Erythroblast (primary cell): ENCODE results near the gene LRRC4.

ENCODE experiments used
- DNase-seq, 2 experiments: peaks; one replicate each; lab custom pipeline; 2025; lab: John Stamatoyannopoulos, UW
- GATA1 ChIP-seq: IDR thresholded peaks from 2 replicates; pipeline ENCODE4 v1.6.1; 2011; ENCODE audit warnings: low read depth, mild to moderate bottlenecking, control low read depth, low read length, moderate library complexity
- POLR2A ChIP-seq: IDR thresholded peaks from 2 replicates; pipeline ENCODE4 v1.6.1; 2011; ENCODE audit warnings: mild to moderate bottlenecking, low read length

Gene LRRC4

DNA sequence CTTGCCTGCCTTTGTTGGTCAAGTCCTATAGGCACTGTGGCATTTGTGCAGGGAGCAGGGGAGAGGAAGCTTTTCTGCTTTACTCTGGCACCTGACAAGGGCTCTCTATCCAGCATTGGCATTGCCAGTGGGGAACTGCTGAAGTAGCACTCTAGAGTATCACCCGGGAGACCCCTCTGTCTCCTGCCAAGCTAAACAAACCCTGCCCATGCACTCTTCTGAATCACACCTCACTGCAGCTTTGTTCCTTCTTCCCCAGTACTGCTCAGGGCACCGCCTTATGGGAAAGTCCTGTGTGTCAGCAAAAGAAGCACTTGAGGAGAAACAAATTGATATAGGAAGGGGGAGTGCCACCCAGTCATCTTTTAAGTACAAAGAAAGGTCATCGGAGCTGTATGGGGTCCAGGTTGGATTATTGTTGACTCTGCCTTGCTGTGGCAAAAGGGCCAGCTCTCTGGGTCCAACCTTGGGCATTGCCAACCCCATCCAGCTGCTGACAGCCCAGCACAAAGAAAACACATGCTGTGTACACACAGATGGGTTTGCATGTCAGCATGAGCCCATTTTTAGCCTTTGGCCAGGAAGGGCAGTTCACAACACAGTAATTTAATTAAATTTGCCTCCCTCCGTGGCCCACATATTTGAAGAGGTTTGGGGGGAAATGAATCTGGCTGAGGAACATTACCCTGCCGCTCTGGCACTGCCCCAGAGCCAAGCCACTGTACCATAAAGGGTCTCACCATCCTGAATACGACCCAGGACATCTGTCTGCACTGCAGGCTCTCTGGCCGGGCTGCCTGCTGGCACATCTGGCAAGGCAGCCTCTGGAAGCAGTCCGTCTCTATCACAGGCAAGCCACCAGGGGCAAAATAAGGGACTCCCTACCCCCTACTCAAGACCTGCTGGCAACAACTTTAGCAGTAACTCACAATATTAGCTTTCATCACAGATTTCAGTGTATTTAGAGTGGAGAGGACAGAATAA lies 13.1 kb downstream of the LRRC4 start:
- TF ChIP-seq POLR2A: no peak
- no peak for TF ChIP-seq GATA1
- DNase-seq: no peak

DNA sequence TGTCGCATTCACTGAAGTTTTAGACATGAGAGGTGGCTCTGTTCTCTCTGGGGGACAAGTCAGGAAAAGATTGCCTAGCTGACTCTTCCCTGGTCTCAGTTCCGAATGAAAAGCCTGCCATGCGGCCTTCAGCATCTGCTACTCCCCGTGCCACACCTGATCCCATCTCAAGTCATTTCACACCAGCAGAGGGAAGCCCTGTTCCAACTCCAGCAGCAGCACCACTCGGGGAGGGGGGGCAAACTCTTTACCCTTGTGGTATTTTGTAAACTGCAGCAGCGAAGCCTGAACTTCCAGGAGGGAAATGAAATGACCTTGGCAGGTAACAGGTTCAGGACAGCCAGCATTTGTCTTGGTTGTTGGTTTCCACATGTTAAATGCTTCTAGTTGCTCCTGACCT lies 13.8 kb downstream of the LRRC4 start:
- DNase-seq: no peak
- TF ChIP-seq GATA1 (no peak), POLR2A (no peak)

DNA sequence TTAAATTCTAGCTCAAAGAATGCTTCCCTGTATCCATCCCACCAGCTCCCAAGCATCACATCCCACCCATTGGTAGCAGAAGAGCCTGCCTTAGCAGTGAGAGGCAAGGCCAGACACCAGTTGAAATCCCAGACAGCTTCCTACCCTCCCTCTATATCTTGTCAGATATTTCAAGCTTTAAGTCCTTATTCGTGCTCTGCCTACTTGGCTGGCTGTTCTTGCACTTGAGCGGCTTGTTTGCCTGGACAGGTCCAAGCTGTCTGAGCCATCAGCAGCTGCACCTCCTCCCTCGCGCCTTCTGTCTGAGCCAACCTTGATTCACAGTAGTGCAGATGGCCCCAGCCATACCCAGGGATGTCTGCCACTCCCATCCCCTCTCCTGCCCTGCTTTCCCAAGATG lies 16.4 kb downstream of the LRRC4 start:
- TF ChIP-seq GATA1 (no peak), POLR2A (no peak)
- no peak for DNase-seq

DNA sequence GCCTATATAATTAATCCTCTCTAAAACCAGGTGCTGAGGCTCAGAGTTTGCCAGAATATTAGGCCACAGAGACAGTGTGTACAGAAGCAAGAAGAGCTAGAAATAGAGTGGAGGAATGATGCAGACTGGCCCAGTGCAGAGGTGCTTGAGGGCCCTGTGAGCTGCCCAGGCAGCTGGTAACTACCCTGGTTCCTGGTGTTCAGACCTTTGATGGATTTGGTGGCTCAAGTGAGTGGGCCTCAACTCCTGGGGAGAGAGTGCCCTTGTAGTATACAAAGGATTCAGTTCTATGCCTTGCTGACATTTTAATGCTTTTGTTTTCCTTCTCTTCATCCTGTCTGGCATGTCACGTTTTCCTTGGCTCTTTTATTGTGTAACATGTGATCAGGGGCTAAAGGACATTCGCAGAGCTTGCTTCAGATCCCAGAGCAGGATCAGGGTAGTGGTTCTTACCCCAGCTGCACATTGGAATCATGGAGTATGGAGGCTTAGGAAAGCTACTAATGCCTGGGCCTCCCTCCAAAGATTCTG lies 20.0 kb downstream of the LRRC4 start:
- DNase-seq: no peak
- TF ChIP-seq POLR2A: no peak
- no peak for TF ChIP-seq GATA1

DNA sequence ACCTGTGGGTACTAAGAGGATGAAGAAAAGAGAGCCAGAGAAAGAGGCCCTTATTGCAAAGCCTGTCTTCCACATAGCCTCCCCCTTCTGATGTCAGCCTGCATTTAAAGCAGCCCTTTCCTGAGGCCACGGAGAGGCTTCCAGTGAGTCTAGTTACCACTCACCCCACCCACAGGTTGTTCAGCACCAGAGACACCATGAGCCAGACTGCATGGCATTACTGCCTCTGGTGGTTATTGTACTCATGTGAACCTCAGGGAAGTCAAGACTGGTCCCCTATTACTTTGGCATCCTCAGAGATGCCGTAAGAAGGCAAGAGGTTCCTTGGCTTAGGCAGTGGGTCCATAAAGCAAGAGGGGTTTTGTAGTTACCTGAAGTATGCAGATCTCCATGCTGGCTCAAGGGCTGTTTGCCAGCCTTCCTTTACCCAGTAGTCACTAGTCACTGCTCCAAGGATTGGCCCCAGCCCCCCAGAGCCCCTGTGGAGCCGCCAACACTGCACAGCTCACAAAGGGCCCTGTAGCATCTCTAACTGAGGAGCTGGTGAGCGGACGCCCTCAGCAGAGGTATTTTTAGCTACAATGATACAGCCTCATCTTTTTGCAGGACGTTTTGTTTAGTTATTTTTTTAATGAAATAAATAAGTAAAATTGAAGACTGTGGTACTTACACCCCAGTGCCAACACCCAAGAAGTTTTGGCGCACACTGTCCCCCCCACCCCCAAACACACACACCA lies 20.7 kb downstream of the LRRC4 start:
- DNase-seq: peak; percentile 46 to 55
- TF ChIP-seq POLR2A: no peak
- no peak for TF ChIP-seq GATA1

DNA sequence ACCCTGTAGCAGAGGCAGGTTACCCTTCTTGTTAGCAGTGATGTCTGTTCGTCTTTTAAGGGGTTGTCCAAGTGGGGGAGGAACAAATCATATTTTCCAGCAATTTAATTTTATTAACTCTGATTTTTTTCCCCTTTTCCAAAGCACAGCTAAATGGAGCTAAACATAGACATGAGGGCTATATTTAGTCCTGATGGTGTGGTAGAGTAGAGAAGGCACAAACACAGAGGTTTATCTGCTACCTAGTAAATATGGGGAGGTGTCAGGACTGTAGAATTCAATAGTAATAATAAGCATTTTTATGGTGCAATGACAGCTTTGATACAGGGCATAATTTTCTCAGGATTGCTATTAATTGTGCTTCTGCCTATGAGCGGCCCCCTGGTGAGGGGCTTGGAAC lies 22.5 kb downstream of the LRRC4 start:
- TF ChIP-seq GATA1: no peak
- no peak for TF ChIP-seq POLR2A
- DNase-seq: no peak

DNA sequence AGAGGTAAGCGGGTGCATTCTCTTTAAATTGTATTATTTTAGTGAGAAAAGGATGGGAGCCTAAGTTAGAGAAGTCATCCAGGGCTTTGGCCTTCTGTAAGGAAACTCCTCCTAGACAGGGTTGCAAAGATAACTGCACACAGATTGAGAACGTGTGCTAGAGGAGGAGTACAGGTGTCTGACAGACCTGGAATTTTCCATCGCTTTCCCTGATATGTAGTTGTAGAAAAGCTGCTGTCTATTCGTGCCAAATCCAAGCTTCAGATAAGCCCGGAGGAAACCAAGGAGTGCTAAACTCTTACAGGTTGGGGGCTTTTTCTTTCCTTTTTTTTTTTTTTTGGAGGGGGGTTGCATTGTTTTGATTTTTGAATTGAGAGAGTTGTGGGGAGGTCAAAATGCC lies 23.1 kb downstream of the LRRC4 start:
- DNase-seq: no peak
- no peak for TF ChIP-seq GATA1
- no peak for TF ChIP-seq POLR2A

DNA sequence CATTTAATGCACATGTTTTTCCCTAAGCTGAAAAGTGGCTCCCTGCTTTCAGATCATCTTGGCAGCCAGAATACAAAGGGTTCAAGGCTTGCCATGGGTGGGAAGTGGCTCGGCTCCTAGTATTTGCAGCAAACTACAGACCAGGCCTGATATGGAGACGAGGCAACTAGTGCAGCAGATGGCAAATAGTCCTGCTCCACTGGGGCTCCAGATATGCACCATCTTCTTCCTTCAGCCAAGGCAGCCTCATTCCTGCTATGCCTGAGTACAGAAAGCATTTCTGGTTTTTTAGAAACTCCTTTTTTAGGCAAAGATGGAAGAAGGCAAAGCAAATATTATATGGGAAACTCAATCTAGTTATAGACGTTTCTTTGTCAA lies 23.9 kb downstream of the LRRC4 start:
- TF ChIP-seq GATA1: no peak
- no peak for TF ChIP-seq POLR2A
- no peak for DNase-seq

DNA sequence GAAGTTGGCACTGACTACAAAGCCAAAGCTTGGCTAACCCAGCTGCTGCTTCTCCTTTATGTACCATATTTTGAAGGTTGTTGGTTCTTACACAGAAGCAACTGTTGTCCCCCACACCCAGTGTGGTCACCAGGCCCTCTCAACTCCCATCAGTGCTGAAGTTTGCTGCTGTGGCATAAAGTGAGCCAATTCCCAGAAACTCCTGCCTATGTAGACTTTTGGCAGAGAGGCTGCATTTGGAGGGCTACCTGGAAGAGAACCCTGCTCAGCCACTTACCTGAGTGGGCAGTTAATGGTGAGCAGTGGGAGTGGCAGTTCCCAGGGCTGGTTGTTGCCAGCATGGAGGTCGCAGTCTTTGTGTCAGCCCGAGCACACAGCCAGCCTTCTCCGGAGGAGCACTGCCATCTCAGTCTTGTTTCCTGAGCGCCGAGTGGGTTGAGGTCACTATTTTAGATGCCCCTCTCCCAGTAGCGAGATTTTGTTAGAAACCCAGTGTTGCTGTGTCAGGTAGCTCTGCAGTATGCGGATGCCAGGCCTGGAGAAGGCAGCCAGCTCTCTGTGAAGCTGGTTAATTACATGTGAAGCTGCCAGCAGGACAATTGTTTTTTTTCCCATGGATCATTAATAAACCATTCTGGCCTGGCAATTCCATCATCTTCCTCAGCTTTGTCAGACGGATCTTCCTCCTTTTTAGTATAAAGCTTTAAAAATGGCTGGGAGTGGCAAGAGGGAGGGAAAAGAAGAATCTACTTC lies 24.5 kb downstream of the LRRC4 start:
- TF ChIP-seq GATA1: no peak
- no peak for TF ChIP-seq POLR2A
- DNase-seq: no peak

DNA sequence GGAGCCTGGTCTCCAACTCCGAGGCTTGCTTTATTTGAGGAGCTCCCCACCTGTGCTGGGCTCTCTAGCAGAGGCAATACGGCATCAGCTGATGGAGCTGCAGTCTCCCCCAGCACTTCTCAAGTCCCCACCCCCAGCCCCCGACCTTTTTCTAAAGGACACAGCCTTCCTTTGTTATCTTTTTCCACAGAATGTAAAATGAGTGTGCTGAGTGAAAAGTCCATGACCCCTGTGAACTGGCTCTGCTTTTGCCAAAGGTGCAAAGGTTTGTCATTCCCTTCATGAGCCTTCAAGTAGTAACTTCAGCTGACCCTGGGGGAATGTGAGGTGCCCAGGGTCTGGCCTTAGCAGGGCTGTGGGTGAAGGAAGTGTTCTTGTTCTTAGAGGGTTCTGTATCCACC lies 25.5 kb downstream of the LRRC4 start:
- no peak for DNase-seq
- no peak for TF ChIP-seq POLR2A

DNA sequence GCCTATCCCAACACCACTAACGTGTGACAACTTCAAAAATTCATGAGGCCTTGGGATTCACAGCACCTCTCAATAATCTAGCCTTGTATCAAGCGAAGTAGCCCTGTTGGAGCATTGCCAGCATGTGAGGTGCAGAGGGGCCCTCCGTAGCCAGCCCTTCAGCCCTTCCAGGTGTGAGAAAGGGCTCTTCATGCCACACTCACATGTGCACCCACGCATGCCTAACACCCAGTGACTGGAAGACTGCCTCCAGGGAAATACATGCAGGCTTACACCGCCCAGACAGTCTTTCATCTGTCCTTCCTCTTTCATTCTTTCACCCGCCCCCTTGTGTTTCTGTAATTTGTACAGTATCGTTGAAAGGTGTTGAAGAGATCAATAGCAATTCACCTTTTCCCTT lies 26.1 kb downstream of the LRRC4 start:
- no peak for TF ChIP-seq GATA1
- no peak for TF ChIP-seq POLR2A
- no peak for DNase-seq

DNA sequence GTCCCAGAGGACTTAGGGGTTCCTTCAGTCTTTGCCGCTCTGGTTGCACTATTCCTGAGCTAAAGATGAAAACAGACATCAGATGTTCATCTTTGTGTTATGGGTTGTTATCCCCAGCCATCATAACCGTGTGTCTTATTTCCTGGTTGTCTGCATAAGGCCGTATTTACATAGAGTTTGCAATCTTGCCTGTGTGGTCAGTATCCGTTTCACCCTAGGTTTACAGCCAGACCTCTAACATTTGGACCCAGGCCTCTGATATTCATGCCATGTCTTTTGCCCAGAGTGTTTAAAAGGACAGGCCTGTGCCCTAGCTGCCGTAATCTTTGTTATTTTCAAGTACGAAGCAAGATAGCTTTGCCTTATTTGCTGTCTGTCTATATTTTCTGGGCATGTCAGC lies 26.6 kb downstream of the LRRC4 start:
- TF ChIP-seq GATA1 (no peak), POLR2A (no peak)

DNA sequence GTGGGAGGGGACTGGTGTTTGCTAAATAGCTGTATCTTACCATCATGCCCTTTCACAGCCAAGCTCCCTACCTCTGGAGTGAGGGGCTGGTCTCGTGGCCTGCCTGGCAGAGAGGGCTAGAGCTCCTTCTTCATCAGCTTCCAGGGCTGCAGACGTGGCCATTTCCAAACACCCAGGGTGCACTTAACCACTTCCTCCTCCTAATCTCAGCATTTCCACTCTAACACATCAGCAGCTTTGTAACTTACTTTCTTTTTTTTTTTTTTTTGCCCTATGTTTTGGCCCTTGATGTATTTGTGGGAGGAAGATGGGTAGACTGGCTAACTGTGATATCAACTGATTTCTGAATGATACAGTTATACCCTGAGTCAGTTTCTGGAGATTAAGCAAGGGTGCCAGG lies 27.4 kb downstream of the LRRC4 start:
- TF ChIP-seq POLR2A (no peak), GATA1 (no peak)
- DNase-seq: no peak

More for the DNA sequence above, 26.6 kb downstream of the LRRC4 start:
- DNase-seq: no peak
